ENCODE measurements around the gene GYPB. TPM values are rescaled to one million over a fixed set of nuclear protein-coding genes. Genes with fewer than 3 reads are reported as not detected.
"Not testable (repeated sequence)": the region's sequence is repeated elsewhere in the genome, so short reads cannot be mapped to it uniquely, and the experiment has no call there.

The GYPB gene
- total and polyA plus RNA-seq, 2 experiments from 2014 or later, result not detected

DNA sequence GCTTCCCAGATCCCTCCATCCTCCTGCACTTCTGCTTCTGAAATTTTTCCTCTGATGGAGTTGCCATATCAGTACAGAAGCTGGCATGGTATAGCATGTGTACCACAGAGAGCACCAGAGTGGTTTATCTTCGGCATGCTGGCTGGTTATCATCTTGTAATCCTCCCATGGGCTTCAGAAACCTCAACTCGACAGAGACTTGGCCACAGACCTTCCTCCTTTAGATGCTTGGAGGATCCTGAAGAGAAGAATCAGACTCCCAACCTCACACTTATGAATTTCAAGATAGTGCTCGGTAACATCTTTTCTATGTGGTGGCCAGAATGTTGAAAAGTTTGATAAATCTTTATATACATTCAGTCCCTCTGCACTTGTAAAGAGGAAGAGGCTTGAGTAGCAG is 63.9 kb downstream of the GYPB start:
- H4K20me1 ChIP-seq (replicated peaks; ENCODE audit: insufficient read depth); H3K27ac Mint-ChIP-seq; ATAC-seq; H3K4me2 ChIP-seq; H3K4me3 ChIP-seq; H3K4me1 ChIP-seq (ENCODE audit: insufficient read depth); H2AFZ ChIP-seq; H3F3A ChIP-seq (replicated peaks; ENCODE audit: low read depth); DNase-seq (ENCODE audit: low spot score); H3K36me3 ChIP-seq (ENCODE audit: insufficient read depth); H3K9me2 ChIP-seq (ENCODE audit: insufficient read depth); H3K79me2 ChIP-seq (replicated peaks; ENCODE audit: insufficient read depth); H3K4me1 Mint-ChIP-seq; H3K27me3 Mint-ChIP-seq (ENCODE audit: insufficient read depth, low read depth, poor library complexity); H3K27me3 ChIP-seq (ENCODE audit: insufficient read depth); H3K27ac ChIP-seq (ENCODE audit: low read depth); H3K4me3 Mint-ChIP-seq: not testable (repeated sequence)
- Mint-ChIP-seq H3K9me3 (peaks cover 25% of the 10 kb centered on the region), H3K36me3 (ENCODE audit: low read depth) (peaks cover 14% of the 10 kb centered on the region; the same call in 2 of the 3 replicates)

DNA sequence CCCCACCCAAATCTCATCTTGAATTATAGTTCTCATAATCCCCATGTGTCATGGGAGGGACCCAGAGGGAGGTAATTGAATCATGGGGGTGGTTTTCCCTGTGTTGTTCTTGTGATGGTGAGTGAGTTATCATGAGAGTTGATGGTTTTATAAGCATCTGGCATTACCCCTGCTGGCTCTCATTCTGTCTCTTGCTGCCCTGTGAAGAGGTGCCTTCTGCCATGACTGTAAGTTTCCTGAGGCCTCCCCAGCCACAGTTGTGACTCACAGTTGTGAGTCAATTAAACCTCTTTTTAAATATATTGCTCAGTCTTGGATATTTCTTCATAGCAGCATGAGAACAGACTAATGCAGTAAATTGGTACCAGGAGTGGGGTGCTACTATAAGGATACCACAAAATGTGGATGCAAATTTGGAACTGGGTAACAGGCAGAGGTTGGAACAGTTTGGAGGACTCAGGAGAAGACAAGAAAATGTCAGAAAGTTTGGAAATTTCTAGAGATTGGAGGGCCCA is 67.7 kb downstream of the GYPB start:
- not testable (repeated sequence) for H3K27ac Mint-ChIP-seq; H3K27me3 Mint-ChIP-seq (ENCODE audit: insufficient read depth, low read depth, poor library complexity); H3K4me1 ChIP-seq (ENCODE audit: insufficient read depth); DNase-seq (ENCODE audit: low spot score); H3K36me3 ChIP-seq (ENCODE audit: insufficient read depth); ATAC-seq; H3K4me3 Mint-ChIP-seq; H3K27ac ChIP-seq (ENCODE audit: low read depth); H3K27me3 ChIP-seq (ENCODE audit: insufficient read depth); H3K4me1 Mint-ChIP-seq; H3K79me2 ChIP-seq (replicated peaks; ENCODE audit: insufficient read depth); H3K9me2 ChIP-seq (ENCODE audit: insufficient read depth); H3K4me2 ChIP-seq; H3K4me3 ChIP-seq; H3F3A ChIP-seq (replicated peaks; ENCODE audit: low read depth); H2AFZ ChIP-seq; H4K20me1 ChIP-seq (replicated peaks; ENCODE audit: insufficient read depth)
- H3K9me3 Mint-ChIP-seq, result peaks cover 27% of the 10 kb centered on the region
- H3K36me3 Mint-ChIP-seq (ENCODE audit: low read depth), result peaks cover 14% of the 10 kb centered on the region; the same call in 2 of the 3 replicates

DNA sequence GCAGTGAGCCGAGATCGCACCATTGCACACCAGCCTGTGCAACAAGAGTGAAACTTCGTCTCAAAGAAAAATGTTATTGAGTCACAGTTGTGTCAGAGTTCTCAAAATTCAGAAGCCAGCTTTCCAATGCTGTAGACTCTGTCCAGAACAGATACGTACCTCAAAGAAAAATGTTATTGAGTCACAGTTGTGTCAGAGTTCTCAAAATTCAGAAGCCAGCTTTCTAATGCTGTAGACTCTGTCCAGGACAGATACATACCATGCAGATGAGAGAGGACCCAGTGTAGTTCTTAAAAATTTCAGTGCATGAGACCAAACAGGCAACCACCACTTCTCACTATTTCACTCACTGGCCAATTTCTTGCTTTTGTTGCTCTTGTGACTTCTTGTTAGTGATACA is 68.2 kb downstream of the GYPB start:
- H3K4me1 Mint-ChIP-seq; H3K4me2 ChIP-seq; H2AFZ ChIP-seq; H3K36me3 ChIP-seq (ENCODE audit: insufficient read depth); H3K27me3 ChIP-seq (ENCODE audit: insufficient read depth); ATAC-seq; H3K4me3 ChIP-seq; H3K9me2 ChIP-seq (ENCODE audit: insufficient read depth); H3K4me3 Mint-ChIP-seq; H3K27ac ChIP-seq (ENCODE audit: low read depth); DNase-seq (ENCODE audit: low spot score); H3K27me3 Mint-ChIP-seq (ENCODE audit: insufficient read depth, low read depth, poor library complexity); H4K20me1 ChIP-seq (replicated peaks; ENCODE audit: insufficient read depth); H3F3A ChIP-seq (replicated peaks; ENCODE audit: low read depth); H3K79me2 ChIP-seq (replicated peaks; ENCODE audit: insufficient read depth); H3K27ac Mint-ChIP-seq; H3K4me1 ChIP-seq (ENCODE audit: insufficient read depth): not testable (repeated sequence)
- Mint-ChIP-seq H3K36me3 (ENCODE audit: low read depth) (peaks cover 14% of the 10 kb centered on the region; the same call in 2 of the 3 replicates), H3K9me3 (peaks cover 27% of the 10 kb centered on the region)

DNA sequence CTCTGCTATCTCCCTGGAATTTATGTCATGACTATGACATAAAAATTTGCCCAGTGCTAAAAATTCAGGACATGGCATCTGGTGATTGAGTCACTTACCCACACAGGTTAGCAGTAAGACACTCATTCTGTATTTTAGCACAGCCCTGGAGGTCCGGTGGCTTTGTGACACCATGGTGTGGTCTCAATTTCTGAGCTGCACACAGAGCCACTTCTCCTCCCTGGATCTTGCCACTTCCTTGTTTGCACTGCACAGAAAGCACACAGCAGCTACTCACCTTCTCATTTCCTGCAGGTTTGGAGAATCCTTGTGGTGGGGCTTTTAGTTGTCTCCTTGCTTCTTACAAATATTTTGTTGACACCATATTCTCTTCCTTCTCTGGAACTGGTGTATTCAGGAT is 69.0 kb downstream of the GYPB start:
- H3K9me2 ChIP-seq (ENCODE audit: insufficient read depth); H3K36me3 ChIP-seq (ENCODE audit: insufficient read depth): not testable (repeated sequence)
- H3K36me3 Mint-ChIP-seq (ENCODE audit: low read depth), result peaks cover 14% of the 10 kb centered on the region; the same call in 2 of the 3 replicates

DNA sequence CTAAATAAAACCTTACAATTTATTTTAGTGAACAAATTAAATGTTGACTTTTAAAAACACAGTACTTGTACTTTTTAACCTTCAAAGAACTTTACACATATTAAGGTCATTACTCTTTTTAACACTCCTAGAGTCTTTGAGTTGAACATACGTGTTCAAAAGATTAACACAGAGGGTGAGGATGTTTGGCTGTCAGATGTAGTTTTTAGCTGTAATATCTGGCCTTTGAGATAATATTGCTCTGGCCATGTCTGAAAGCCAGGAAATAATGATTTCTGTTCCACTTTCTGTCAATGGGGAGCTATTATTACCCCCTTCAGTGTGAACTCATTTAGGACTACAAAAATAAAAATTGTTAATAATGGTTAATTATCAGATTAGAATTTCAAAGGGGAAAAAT is 71.7 kb downstream of the GYPB start:
- not testable (repeated sequence) for H3K4me1 ChIP-seq (ENCODE audit: insufficient read depth); H3K36me3 ChIP-seq (ENCODE audit: insufficient read depth); H2AFZ ChIP-seq; H3K27ac Mint-ChIP-seq; H3K27me3 Mint-ChIP-seq (ENCODE audit: insufficient read depth, low read depth, poor library complexity); H3F3A ChIP-seq (replicated peaks; ENCODE audit: low read depth); ATAC-seq; H4K20me1 ChIP-seq (replicated peaks; ENCODE audit: insufficient read depth); H3K4me1 Mint-ChIP-seq; H3K27ac ChIP-seq (ENCODE audit: low read depth); H3K9me2 ChIP-seq (ENCODE audit: insufficient read depth); H3K4me3 Mint-ChIP-seq; H3K27me3 ChIP-seq (ENCODE audit: insufficient read depth); H3K79me2 ChIP-seq (replicated peaks; ENCODE audit: insufficient read depth); DNase-seq (ENCODE audit: low spot score); H3K4me2 ChIP-seq; H3K4me3 ChIP-seq
- H3K9me3 Mint-ChIP-seq, result peaks cover 21% of the 10 kb centered on the region
- peaks cover 14% of the 10 kb centered on the region; the same call in 2 of the 3 replicates for H3K36me3 Mint-ChIP-seq (ENCODE audit: low read depth)

More for the DNA sequence above, 69.0 kb downstream of the GYPB start:
- H3K27me3 Mint-ChIP-seq (ENCODE audit: insufficient read depth, low read depth, poor library complexity); ATAC-seq; H3K4me2 ChIP-seq; DNase-seq (ENCODE audit: low spot score); H3K4me1 Mint-ChIP-seq; H3K4me3 Mint-ChIP-seq; H3K4me3 ChIP-seq; H3K79me2 ChIP-seq (replicated peaks; ENCODE audit: insufficient read depth); H3K27me3 ChIP-seq (ENCODE audit: insufficient read depth); H3K27ac Mint-ChIP-seq; H3F3A ChIP-seq (replicated peaks; ENCODE audit: low read depth); H4K20me1 ChIP-seq (replicated peaks; ENCODE audit: insufficient read depth); H3K27ac ChIP-seq (ENCODE audit: low read depth); H2AFZ ChIP-seq; H3K4me1 ChIP-seq (ENCODE audit: insufficient read depth): not testable (repeated sequence)
- peaks cover 27% of the 10 kb centered on the region for H3K9me3 Mint-ChIP-seq

Other genes starting within 250 kb of the GYPB start
- not detected in 2 replicates for gene GYPE, start 113.8 kb downstream of the GYPB start, total RNA-seq (2014; rRNA removed; shearing (Covaris generic))
- 0.24 TPM in 1 of 2 replicates, not detected in the other for gene GYPE, start 113.8 kb downstream of the GYPB start, polyA plus RNA-seq (2016; fragmentation: Nextera tagmentation; extraction: Ambion mirVana)
- not detected in 2 replicates for gene GYPA, start 121.3 kb upstream of the GYPB start, total RNA-seq (2014; rRNA removed; shearing (Covaris generic))
- not detected in 2 replicates for gene GYPA, start 121.3 kb upstream of the GYPB start, polyA plus RNA-seq (2016; fragmentation: Nextera tagmentation; extraction: Ambion mirVana)